K562 (cell line): ENCODE data around the gene PYGM.
A peak's percentile ranks its signal among the peaks of the same experiment; 100 is the strongest.

ENCODE experiments used
- ESRRA ChIP-seq: fragments of 450-650 bp; IDR thresholded peaks from 2 replicates; pipeline ENCODE4 v1.6.1; 2014; ENCODE audit warnings: low read depth, mild to moderate bottlenecking, moderate library complexity, borderline replicate concordance
- ZNF282 ChIP-seq: sonication (generic); formaldehyde crosslinking; IDR thresholded peaks from 2 replicates; pipeline ENCODE4 v1.8.1; 2023; ENCODE audit warnings: missing genetic modification reagents
- TF ChIP-seq, protein P1 (sequence below): sonication (generic); formaldehyde crosslinking; IDR thresholded peaks from 2 replicates; pipeline ENCODE4 v1.8.1; 2023; ENCODE audit warnings: mild to moderate bottlenecking, missing genetic modification reagents, moderate library complexity

DNA sequence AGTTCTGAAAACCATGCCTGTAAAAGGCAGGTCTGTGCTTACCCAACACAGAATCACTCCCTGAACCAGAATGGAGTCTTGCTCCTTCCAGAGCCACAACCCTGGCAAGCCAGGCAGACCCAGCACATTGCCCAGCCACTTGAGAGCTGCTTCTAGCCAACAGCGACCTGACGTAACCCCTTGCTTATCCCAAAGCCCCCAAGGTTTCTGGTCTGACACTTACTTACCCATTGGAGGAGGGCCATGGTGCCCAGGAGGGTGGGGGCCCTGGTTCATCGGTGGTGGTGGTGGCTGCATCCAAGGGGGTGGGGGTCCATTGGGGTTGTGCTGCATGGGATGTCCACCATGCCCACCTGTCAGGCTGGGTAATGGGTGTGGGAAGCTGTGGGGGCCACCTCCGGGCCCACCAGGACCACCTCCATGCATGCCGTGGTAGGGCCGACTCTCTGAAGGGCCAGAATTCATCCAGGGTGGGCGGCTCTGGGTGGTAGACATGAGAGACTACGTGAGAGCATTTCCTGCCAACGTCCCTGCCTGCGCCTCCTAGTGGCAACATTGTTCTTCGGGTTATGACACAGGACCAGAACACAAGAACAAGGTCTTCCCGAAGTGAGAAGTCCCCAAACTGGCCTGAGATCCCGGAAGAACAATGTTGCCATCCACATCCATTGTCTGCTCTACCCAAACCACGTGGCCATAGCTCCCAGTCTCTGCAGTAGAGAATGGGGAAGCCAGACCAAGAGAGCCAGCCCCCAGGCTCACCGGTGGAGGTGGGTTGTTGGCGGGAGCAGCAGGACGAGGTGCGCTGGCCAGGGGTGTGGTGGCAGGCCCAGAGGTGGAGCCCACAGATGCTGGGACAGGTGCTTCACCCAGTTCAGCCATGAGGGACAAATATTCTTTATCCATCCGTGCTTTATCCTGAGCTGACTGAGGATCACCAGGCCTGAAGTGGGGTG lies 7.8 kb upstream of the PYGM start:
- TF ChIP-seq ESRRA = no peak
- TF ChIP-seq, protein P1, sequence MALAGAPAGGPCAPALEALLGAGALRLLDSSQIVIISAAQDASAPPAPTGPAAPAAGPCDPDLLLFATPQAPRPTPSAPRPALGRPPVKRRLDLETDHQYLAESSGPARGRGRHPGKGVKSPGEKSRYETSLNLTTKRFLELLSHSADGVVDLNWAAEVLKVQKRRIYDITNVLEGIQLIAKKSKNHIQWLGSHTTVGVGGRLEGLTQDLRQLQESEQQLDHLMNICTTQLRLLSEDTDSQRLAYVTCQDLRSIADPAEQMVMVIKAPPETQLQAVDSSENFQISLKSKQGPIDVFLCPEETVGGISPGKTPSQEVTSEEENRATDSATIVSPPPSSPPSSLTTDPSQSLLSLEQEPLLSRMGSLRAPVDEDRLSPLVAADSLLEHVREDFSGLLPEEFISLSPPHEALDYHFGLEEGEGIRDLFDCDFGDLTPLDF = no peak
- 0 out of 2 replicates have a peak, but pooled peaks have one; percentile 61 for TF ChIP-seq ZNF282 (CRISPR knock-in tag)
